K562 (cell line): Measurements from ENCODE around the gene C4orf36. TPM values are rescaled to one million over a fixed set of nuclear protein-coding genes. Genes with fewer than 3 reads are reported as not detected.
A peak's percentile ranks its signal among the peaks of the same experiment; 100 is the strongest.

Source experiments
- ARID2 ChIP-seq: fragments of 450-650 bp; IDR thresholded peaks from 2 replicates; pipeline ENCODE4 v1.6.1; 2017; ENCODE audit warnings: antibody characterized with exemption, mild to moderate bottlenecking
- CREM ChIP-seq: IDR thresholded peaks from 2 replicates; pipeline ENCODE4 v1.6.1; 2014; ENCODE audit warnings: antibody characterized with exemption, low read depth
- GATAD2A ChIP-seq: fragments of 450-650 bp; IDR thresholded peaks from 2 replicates; pipeline ENCODE4 v1.6.1; 2017
- KDM1A ChIP-seq, 2 experiments: fragments of 450-650 bp; IDR thresholded peaks; 2 replicates each; pipeline ENCODE4 v1.6.1; 2016; ENCODE audit warnings: mild to moderate bottlenecking in 2 of 2
- KLF1 ChIP-seq: fragments of 450-650 bp; IDR thresholded peaks from 2 replicates; pipeline ENCODE4 v1.6.1; 2016; ENCODE audit warnings: missing genetic modification characterization, missing compliant biosample characterization
- MAFK ChIP-seq: IDR thresholded peaks from 2 replicates; pipeline ENCODE4 v1.6.1; 2011; ENCODE audit warnings: low read length, improper control_type of control experiment
- POLR2AphosphoS2 ChIP-seq: IDR thresholded peaks from 2 replicates; pipeline ENCODE4 v1.6.1; 2012; ENCODE audit warnings: low read length, improper control_type of control experiment
- SRF ChIP-seq, 2 experiments: fragments of 250-450, 450-650 bp in 1 of 2; sonication (Bioruptor Pico) in 1 of 2; sonication (generic) in 1 of 2; formaldehyde crosslinking; IDR thresholded peaks; 2 replicates each; pipeline versions ENCODE4 v1.5.0 to v1.5.1; 2020 to 2022; ENCODE audit warnings: mild to moderate bottlenecking in 1 of 2, missing genetic modification reagents in 1 of 2
- TAF15 ChIP-seq: fragments of 200-400 bp; formaldehyde crosslinking; IDR thresholded peaks from 2 replicates; pipeline ENCODE4 v1.6.1; 2017; ENCODE audit warnings: mild to moderate bottlenecking, low read depth, low read length, moderate library complexity
- TEAD4 ChIP-seq, 2 experiments: sonication (generic) in 1 of 2; formaldehyde crosslinking in 1 of 2; IDR thresholded peaks; 2 replicates each; pipeline versions ENCODE4 v1.6.1 to v1.8.0; 2012 to 2022; ENCODE audit warnings: borderline replicate concordance in 1 of 2, inconsistent platforms in 1 of 2, low read length in 1 of 2, mild to moderate bottlenecking in 1 of 2, missing genetic modification reagents in 1 of 2
- TRIM28 ChIP-seq: fragments of 450-650 bp; IDR thresholded peaks from 2 replicates; pipeline ENCODE4 v1.6.1; 2017
- ZNF282 ChIP-seq: sonication (generic); formaldehyde crosslinking; IDR thresholded peaks from 2 replicates; pipeline ENCODE4 v1.8.1; 2023; ENCODE audit warnings: missing genetic modification reagents
- ZNF584 ChIP-seq: fragments of 200-800 bp; sonication (Bioruptor generic); IDR thresholded peaks from 2 replicates; pipeline ENCODE4 v1.6.1; 2016; ENCODE audit warnings: low read depth, mild to moderate bottlenecking, missing genetic modification characterization, missing compliant biosample characterization
- ZNF785 ChIP-seq: fragments of 250-450 bp; sonication (Bioruptor Pico); IDR thresholded peaks from 2 replicates; pipeline ENCODE4 v1.4.0; 2020; ENCODE audit warnings: mild to moderate bottlenecking
- polyA plus RNA-seq, 8 experiments: library from polyadenylated mRNA; depleted of rRNA in 4 of 8; stranded (reverse) in 5 of 8; unstranded in 3 of 8; fragments of >200 nt; fragmentation: Nextera tagmentation in 2 of 8; fragmentation: Illumina TruSeq in 1 of 8; extraction: Ambion mirVana in 2 of 8; extraction: Trizol in 1 of 8; gene quantifications; 2 replicates each; pipeline versions ENCODE4 v1.2.1 to v1.2.3, GENCODE V29; 2011 to 2014; ENCODE audit warnings: inconsistent platforms in 1 of 8, missing spikeins in 1 of 8
- total RNA-seq, 7 experiments: library from RNA; depleted of rRNA in 6 of 7; stranded (reverse); fragments of >200 nt in 6 of 7; fragmentation: Illumina TruSeq in 2 of 7; extraction: Trizol in 2 of 7; gene quantifications; 2 replicates each; pipeline versions ENCODE4 v1.2.1 to v1.2.3, GENCODE V29; 2011 to 2021; ENCODE audit warnings: low replicate concordance in 1 of 7
- TF ChIP-seq, protein P1 (sequence below), 2 experiments: fragments of 450-650 bp; conservative IDR thresholded peaks; 2 replicates each; pipeline ENCODE4 v1.6.1; 2017; ENCODE audit warnings: mild to moderate bottlenecking in 2 of 2, moderate library complexity in 2 of 2
- TF ChIP-seq, protein P2 (sequence below): fragments of 450-650 bp; IDR thresholded peaks from 2 replicates; pipeline ENCODE4 v1.6.1; 2014; ENCODE audit warnings: low read depth, mild to moderate bottlenecking, moderate library complexity, borderline replicate concordance
- TF ChIP-seq, protein P3 (sequence below): sonication (generic); formaldehyde crosslinking; IDR thresholded peaks from 2 replicates; pipeline ENCODE4 v1.8.0; 2023; ENCODE audit warnings: mild to moderate bottlenecking, missing genetic modification reagents
- TF ChIP-seq, protein P4 (sequence below): fragments of 450-650 bp; formaldehyde crosslinking; IDR thresholded peaks from 2 replicates; pipeline ENCODE4 v1.4.0; 2020; ENCODE audit warnings: mild to moderate bottlenecking, moderate library complexity

The C4orf36 gene
- total and polyA plus RNA-seq, 9 of the 15 experiments (the other 6 are each of a cell fraction or from before 2014, with no cell fraction given) = 0.14 to 0.45 (median 0.20) TPM; not detected in 5

- TF ChIP-seq, protein P1, sequence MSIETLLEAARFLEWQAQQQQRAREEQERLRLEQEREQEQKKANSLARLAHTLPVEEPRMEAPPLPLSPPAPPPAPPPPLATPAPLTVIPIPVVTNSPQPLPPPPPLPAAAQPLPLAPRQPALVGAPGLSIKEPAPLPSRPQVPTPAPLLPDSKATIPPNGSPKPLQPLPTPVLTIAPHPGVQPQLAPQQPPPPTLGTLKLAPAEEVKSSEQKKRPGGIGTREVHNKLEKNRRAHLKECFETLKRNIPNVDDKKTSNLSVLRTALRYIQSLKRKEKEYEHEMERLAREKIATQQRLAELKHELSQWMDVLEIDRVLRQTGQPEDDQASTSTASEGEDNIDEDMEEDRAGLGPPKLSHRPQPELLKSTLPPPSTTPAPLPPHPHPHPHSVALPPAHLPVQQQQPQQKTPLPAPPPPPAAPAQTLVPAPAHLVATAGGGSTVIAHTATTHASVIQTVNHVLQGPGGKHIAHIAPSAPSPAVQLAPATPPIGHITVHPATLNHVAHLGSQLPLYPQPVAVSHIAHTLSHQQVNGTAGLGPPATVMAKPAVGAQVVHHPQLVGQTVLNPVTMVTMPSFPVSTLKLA (conservative IDR thresholded peaks at IDR 0.05) = 0 out of 4 replicates have a peak, but pooled peaks of 1 of the 2 experiments have one; percentile 25
- TF ChIP-seq, protein P2, sequence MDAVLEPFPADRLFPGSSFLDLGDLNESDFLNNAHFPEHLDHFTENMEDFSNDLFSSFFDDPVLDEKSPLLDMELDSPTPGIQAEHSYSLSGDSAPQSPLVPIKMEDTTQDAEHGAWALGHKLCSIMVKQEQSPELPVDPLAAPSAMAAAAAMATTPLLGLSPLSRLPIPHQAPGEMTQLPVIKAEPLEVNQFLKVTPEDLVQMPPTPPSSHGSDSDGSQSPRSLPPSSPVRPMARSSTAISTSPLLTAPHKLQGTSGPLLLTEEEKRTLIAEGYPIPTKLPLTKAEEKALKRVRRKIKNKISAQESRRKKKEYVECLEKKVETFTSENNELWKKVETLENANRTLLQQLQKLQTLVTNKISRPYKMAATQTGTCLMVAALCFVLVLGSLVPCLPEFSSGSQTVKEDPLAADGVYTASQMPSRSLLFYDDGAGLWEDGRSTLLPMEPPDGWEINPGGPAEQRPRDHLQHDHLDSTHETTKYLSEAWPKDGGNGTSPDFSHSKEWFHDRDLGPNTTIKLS = no peak
- TF ChIP-seq GATAD2A (no peak), KDM1A (IDR thresholded peaks at IDR 0.05) (no peak), CREM (no peak), ZNF785 (CRISPR knock-in tag) (no peak), SRF (CRISPR knock-in tag; IDR thresholded peaks at IDR 0.05) (no peak), KLF1 (no peak), TEAD4 (IDR thresholded peaks at IDR 0.05; ENCODE audit: low read length) (0 out of 2 replicates have a peak, but pooled peaks have one; percentile 9), TEAD4 (CRISPR knock-in tag; IDR thresholded peaks at IDR 0.05; ENCODE audit: borderline replicate concordance) (no peak), ZNF584 (CRISPR knock-in tag) (no peak), TRIM28 (no peak), ARID2 (0 out of 2 replicates have a peak, but pooled peaks have one; percentile 19), POLR2AphosphoS2 (no peak), TAF15 (no peak), ZNF282 (no peak), MAFK (no peak)
- TF ChIP-seq, protein P3, sequence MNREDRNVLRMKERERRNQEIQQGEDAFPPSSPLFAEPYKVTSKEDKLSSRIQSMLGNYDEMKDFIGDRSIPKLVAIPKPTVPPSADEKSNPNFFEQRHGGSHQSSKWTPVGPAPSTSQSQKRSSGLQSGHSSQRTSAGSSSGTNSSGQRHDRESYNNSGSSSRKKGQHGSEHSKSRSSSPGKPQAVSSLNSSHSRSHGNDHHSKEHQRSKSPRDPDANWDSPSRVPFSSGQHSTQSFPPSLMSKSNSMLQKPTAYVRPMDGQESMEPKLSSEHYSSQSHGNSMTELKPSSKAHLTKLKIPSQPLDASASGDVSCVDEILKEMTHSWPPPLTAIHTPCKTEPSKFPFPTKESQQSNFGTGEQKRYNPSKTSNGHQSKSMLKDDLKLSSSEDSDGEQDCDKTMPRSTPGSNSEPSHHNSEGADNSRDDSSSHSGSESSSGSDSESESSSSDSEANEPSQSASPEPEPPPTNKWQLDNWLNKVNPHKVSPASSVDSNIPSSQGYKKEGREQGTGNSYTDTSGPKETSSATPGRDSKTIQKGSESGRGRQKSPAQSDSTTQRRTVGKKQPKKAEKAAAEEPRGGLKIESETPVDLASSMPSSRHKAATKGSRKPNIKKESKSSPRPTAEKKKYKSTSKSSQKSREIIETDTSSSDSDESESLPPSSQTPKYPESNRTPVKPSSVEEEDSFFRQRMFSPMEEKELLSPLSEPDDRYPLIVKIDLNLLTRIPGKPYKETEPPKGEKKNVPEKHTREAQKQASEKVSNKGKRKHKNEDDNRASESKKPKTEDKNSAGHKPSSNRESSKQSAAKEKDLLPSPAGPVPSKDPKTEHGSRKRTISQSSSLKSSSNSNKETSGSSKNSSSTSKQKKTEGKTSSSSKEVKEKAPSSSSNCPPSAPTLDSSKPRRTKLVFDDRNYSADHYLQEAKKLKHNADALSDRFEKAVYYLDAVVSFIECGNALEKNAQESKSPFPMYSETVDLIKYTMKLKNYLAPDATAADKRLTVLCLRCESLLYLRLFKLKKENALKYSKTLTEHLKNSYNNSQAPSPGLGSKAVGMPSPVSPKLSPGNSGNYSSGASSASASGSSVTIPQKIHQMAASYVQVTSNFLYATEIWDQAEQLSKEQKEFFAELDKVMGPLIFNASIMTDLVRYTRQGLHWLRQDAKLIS (CRISPR knock-in tag) = no peak
- TF ChIP-seq, protein P4, sequence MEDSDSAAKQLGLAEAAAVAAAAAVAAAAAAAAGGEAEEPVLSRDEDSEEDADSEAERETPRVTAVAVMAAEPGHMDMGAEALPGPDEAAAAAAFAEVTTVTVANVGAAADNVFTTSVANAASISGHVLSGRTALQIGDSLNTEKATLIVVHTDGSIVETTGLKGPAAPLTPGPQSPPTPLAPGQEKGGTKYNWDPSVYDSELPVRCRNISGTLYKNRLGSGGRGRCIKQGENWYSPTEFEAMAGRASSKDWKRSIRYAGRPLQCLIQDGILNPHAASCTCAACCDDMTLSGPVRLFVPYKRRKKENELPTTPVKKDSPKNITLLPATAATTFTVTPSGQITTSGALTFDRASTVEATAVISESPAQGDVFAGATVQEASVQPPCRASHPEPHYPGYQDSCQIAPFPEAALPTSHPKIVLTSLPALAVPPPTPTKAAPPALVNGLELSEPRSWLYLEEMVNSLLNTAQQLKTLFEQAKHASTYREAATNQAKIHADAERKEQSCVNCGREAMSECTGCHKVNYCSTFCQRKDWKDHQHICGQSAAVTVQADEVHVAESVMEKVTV (CRISPR knock-in tag) = peak; percentile 71
These were observed 3.7 kb upstream of the C4orf36 start (continued) for GRCh38 chr4:86895692-86896488.
